ENCODE results near the gene ZMPSTE24. TPM values are rescaled to one million over a fixed set of nuclear protein-coding genes. Genes with fewer than 3 reads are reported as not detected.

The ZMPSTE24 gene
- total and polyA plus RNA-seq, 8 donors, result 6.9 to 29.8 (median 12.4) TPM

DNA sequence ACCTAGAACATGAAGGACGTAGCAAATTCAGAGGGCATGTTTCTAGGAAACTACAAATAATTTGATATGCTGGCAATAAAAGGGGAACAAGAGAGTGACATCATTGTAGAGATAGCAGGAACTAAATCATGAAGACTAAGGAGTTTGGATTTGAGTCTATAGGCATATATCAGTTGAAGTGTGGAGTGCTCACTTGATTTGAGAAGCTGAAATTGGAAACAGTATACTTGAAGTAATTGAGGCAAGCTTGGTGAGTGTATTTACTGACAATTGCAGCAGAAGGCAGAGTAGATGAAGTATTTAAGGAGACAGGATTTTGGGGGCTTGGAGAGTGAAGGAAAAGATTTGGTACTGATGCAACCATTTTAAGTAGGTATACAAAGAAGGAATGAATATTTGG, 16.7 kb upstream of the ZMPSTE24 start:
- ATAC-seq (no peak), FAIRE-seq (no peak), DNase-seq (no peak)
- Histone ChIP-seq H3K27ac (no peak overlapping the region), H3K36me3 (peaks cover 0 to 12% (median 4%) of the 10 kb centered on the region in 3 donors), H3K9me3 (no peaks in the 10 kb centered on the region), H3K4me3 (no peak overlapping the region), H3K4me1 (no peaks in the 10 kb centered on the region), H3K27me3 (no peaks in the 10 kb centered on the region)
- TF ChIP-seq, protein P1, sequence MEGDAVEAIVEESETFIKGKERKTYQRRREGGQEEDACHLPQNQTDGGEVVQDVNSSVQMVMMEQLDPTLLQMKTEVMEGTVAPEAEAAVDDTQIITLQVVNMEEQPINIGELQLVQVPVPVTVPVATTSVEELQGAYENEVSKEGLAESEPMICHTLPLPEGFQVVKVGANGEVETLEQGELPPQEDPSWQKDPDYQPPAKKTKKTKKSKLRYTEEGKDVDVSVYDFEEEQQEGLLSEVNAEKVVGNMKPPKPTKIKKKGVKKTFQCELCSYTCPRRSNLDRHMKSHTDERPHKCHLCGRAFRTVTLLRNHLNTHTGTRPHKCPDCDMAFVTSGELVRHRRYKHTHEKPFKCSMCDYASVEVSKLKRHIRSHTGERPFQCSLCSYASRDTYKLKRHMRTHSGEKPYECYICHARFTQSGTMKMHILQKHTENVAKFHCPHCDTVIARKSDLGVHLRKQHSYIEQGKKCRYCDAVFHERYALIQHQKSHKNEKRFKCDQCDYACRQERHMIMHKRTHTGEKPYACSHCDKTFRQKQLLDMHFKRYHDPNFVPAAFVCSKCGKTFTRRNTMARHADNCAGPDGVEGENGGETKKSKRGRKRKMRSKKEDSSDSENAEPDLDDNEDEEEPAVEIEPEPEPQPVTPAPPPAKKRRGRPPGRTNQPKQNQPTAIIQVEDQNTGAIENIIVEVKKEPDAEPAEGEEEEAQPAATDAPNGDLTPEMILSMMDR (IDR thresholded peaks at IDR 0.05), result no peak
- 82 to 87% methylated on average over 1 of the region's 1 CpG for WGBS, 2 donors
- intact Hi-C loops (cut with DNase I), result no loop called here

DNA sequence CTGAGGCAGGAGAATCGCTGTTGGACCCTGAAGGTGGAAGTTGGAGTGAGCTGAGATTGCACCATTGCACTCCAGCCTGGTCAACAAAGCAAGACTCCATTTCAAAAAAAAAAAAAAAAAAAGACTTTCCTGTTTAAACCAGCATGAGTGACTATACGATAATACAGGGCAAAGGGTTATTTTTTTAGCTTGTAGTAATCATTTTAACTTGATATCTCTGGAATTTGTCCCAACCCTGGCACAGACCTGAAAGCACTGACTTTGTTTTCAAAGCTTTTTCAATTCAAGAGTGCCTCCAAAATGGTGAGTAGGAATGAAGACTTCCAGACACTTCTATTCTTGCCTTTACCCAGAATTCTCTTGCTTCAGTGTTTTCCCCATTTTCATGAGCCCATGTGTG, 14.7 kb upstream of the ZMPSTE24 start:
- Histone ChIP-seq H3K27ac (no peak overlapping the region), H3K36me3 (no peaks in the 10 kb centered on the region), H3K4me3 (no peak overlapping the region), H3K9me3 (no peaks in the 10 kb centered on the region), H3K27me3 (no peaks in the 10 kb centered on the region), H3K4me1 (no peaks in the 10 kb centered on the region)
- no peak for FAIRE-seq
- intact Hi-C loops (cut with DNase I), result no loop called here
- TF ChIP-seq, protein P1 (IDR thresholded peaks at IDR 0.05), result no peak
- DNase-seq, result no peak
- WGBS, 2 donors, result 38 to 42% methylated on average over 2 of the region's 2 CpGs
- ATAC-seq, result peak in 1 of 4 donors; percentile 16

DNA sequence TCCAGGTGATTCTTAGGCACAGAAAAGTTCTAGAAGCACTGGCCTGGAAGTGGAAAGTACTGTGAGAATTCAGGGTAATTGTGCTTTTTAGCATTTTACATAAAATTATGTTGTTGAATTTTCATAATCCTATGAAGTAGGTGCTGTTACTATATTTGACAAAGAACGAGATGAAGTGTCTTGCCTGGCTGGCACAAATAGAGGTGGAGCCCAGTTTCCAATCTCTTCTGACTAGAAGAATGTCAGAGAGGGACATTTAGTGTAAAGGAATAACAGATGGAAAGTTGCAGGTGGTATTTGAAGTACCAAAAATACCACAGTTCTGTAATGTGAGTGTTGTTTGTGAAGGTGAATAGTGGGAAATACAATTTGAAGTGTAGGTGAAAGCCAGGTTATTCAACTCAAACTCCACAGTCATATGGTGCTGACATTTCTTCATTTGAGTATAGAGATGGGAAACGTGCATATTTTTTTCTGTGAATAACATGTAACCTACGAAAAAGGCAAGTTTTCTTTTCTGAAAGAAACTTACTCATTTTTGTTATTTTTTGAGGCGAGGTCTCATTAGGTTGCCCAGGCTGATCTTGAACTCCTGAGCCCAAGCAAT, 13.8 kb upstream of the ZMPSTE24 start:
- Histone ChIP-seq H3K4me1 (no peaks in the 10 kb centered on the region), H3K4me3 (no peak overlapping the region), H3K27me3 (no peaks in the 10 kb centered on the region), H3K9me3 (no peaks in the 10 kb centered on the region), H3K36me3 (no peaks in the 10 kb centered on the region), H3K27ac (no peak overlapping the region)
- TF ChIP-seq, protein P1 (IDR thresholded peaks at IDR 0.05), result no peak
- 71 to 72% methylated on average over 4 of the region's 4 CpGs for WGBS, 2 donors
- FAIRE-seq, result no peak
- intact Hi-C loops (cut with DNase I), result no loop called here
- no peak for ATAC-seq
- no peak for DNase-seq

DNA sequence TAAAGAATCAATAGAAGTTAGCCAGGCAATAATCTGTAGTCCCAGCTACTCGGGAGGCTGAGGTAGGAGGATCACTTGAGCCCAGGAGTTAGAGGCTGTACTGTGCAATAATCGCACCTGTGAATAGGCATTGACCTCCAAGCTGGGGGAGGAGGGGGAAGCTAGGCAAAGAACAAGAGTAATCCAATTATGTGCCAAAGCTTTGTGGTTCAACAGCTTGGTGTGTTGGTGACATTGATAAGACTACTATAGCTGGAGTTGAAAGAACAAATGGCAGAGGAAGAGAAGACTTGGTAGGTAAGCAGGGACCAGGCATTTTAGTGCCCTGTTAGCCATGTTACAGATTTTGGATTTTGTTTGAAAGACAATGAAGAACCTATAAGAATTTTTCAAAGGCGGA, 12.3 kb upstream of the ZMPSTE24 start:
- no peak for FAIRE-seq
- no peak for DNase-seq
- H3K27ac ChIP-seq, result no peak overlapping the region
- no peak overlapping the region for H3K4me3 ChIP-seq
- H3K27me3 ChIP-seq, result no peaks in the 10 kb centered on the region
- intact Hi-C loops (cut with DNase I), result no loop called here
- 80 to 92% methylated on average over 3 of the region's 3 CpGs for WGBS, 2 donors
- TF ChIP-seq, protein P1 (IDR thresholded peaks at IDR 0.05), result no peak
- H3K36me3 ChIP-seq, result no peaks in the 10 kb centered on the region
- ATAC-seq, result no peak
- H3K9me3 ChIP-seq, result no peaks in the 10 kb centered on the region
- no peaks in the 10 kb centered on the region for H3K4me1 ChIP-seq

DNA sequence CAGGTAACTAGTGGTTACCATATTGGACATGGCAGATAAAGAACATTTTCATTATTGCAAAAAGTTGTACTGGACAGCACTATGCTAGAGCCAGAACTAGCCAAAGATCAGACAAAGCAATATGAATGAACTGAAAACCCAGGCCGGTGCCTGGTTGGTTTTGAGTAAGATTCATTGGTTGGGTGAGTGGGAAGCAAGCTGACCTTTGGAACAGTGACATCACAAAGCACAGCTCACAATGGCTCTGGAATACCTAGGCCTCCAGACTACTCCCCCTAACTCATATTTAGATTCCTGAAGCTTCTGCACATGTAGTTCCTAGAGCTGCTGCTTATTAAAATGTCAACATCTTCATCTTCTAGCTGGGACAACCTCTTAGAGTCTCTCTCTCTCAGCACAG, 10.4 kb upstream of the ZMPSTE24 start, which contains the start of gene TMCO2:
TMCO2 (plus strand) TSS at position 283 of the 400 bp plus-strand sequence; CDS start at position 340, 57 bp downstream.
- ATAC-seq, result peak in 1 of 4 donors; percentile 57
- FAIRE-seq, result no peak
- no peaks in the 10 kb centered on the region for H3K4me1 ChIP-seq
- WGBS, 2 donors, result 27 to 31% methylated on average over 1 of the region's 1 CpG
- no peaks in the 10 kb centered on the region for H3K36me3 ChIP-seq
- no peaks in the 10 kb centered on the region for H3K27me3 ChIP-seq
- no peak within 1 kb of the TSS for H3K27ac ChIP-seq
- intact Hi-C loops (cut with DNase I), result no loop called here
- no peak for DNase-seq
- TF ChIP-seq, protein P1 (IDR thresholded peaks at IDR 0.05), result no peak
- no peak within 1 kb of the TSS for H3K4me3 ChIP-seq
- no peaks in the 10 kb centered on the region for H3K9me3 ChIP-seq
